GM19467 (cell line): ENCODE measurements around the gene KCTD16.
A peak's percentile ranks its signal among the peaks of the same experiment; 100 is the strongest.

Experiments
- ATAC-seq: cut with Tn5 transposase; IDR thresholded peaks from one replicate; pipeline ENCODE4 v1.9.1; 2021; ENCODE audit warnings: mild to moderate bottlenecking, moderate library complexity; ENCODE audit not compliant: unreplicated experiment

Gene KCTD16

DNA sequence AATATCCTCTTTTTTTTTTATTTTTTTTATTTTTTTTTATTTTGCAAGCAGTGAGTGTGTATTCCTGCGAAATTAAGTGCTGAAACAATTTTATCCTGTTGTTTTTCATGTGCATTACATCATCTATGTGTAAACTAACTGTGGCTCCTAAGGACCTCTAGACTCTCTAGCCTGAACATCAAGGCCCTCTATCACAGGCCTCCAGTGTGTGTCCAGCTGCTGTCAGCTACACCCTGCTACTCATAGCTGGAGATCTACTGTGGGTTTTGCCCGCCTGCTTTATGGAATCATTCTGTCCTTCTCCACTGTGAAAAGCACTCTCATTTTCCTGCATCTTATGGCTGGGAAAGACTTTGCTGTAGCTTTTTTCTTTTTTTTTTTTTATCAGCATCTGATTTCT lies 157.8 kb downstream of the KCTD16 start:
- no peak for ATAC-seq

DNA sequence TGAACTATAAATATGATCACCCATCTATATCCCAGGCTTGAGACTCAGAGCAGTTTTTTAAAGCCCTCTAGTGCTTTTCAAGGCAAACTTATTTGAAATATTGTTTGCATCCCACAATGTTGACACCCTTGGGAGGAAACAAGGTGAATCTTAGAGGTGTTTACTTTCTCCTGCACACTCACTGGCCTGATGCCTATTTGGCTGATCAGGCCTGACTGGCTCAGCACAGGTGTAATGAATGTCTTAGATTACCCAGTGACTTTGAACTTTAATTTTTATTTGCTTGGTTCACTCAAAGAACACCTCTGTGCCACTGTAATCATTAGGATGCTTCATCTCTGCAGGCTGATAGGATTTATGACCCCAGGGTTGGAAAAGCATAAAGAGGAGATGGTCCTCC lies 158.3 kb downstream of the KCTD16 start:
- no peak for ATAC-seq

DNA sequence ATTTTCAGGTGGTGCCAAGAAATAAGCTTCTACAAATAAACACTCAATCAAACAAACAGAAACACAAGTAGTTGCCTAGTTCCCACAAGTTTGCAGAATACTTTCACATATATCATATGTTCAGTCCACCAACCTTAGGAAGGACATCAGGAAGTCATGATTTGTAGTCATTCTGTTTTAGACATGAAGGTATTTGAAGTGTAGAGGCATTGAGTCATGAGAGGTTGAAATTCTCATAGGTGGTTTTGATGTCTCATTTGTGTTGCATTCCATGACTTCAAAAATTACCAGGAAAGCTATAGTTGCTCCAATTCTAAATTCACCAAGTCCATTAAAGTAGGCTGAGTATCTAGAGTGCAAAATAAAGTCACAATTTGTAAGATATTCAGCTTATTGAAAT lies 159.0 kb downstream of the KCTD16 start:
- no peak for ATAC-seq

DNA sequence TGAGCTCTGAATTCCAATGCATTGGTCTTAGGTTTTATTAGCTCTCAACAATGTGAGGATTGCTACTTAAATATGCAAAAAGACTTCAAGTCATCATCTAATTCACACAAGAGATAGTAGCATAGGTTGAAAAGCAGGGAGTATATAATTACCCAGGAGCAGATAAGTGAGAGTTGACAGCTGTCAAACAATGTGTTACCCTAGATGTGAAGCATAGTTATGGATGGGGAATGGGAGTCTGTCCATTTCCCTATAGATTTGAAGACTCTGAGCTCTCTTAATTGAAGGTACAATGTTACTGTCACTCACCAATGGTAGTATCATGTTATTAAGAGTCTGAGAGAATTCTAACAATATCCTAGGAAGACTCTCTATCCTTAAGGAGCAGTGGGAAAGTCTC lies 160.7 kb downstream of the KCTD16 start:
- no peak for ATAC-seq

DNA sequence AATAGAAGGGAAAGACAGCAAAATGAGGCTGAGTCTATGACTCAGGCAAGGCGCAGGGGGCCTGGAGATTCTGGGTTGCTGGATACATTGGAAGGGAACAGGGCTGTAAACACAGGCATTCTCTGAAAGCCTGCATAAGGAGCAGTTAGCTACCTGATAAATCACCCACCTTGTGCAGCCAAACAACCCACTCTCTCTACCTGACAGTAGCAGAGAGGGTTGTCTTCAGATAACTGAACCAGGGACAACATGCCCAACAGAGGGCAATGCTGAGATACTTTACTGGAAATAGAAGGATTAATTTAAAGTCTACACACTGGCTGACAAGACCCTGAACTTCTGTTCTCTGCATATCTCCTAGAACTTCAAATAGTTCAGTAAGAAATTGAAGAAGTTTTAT lies 161.6 kb downstream of the KCTD16 start:
- no peak for ATAC-seq

- ATAC-seq, result no peak
Observed at GRCh38 chr5:144333336-144333920, 162.8 kb downstream of the KCTD16 start.

DNA sequence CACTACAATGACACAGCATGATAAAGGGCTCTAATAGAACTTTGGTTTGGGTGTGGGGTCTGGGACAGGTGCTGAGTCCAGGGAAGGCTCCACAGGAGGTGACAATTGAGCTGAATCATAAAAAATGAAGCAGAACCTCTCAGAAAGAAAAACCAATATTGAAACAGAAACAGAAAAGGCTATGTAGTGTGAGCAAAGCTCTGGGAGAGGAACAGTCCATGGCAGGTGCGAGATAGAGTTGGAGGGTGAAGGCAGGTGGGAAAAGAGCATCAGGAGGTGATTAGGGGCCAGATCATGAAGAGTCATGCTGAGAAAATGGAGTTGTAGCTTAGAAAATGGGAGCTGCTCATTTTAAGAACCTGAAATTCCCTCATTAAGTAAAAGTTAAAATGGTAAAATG lies 164.9 kb downstream of the KCTD16 start:
- peak; percentile 61 for ATAC-seq

GRCh38 chr5:144336191-144336961 lies 165.7 kb downstream of the KCTD16 start:
- ATAC-seq, result no peak

- ATAC-seq, result no peak
Observed at GRCh38 chr5:144352330-144352729, 181.7 kb downstream of the KCTD16 start.

- ATAC-seq, result no peak
Observed at GRCh38 chr5:144352732-144353317, 182.2 kb downstream of the KCTD16 start.

- ATAC-seq, result no peak
Observed at GRCh38 chr5:144356489-144356888, 185.8 kb downstream of the KCTD16 start.

DNA sequence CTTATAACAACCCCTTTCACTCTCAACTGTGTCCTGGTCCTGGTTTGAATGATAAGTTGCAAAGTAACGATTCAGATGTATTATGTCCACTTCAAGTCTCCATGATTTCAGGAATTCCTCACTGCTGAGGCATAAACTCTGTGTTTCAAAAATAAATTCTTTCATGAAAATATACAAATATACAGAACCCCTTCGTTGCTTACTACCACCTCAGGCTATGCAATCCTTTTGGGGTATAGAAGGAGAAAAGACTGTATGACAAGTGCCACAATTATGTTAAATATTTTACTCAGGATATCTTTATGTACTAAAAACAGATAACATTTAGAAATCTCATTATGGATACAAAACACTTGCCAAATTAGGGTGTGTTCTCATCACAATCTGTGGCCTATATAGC lies 190.7 kb downstream of the KCTD16 start:
- ATAC-seq, result no peak

GRCh38 chr5:144365885-144366284 lies 195.2 kb downstream of the KCTD16 start:
- ATAC-seq, result no peak

DNA sequence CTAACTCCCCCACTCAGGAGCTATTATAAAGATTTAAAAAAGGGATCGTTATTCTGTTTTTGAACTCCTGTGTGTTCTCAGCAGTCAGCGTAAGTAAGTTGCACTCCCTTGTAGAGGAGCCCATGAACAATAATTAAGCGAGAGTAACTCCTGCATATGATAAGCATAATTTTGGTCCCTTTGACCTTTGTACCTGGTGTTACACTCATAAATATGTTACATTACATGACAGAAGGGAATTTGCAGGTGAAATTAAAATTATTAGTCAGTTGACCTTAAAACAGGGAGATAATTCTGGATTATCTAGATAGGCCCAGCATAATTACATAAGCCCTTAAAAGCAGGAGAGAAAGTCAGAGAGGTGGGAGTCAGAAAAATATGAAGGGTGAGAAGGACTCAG lies 197.3 kb downstream of the KCTD16 start:
- ATAC-seq, result no peak

DNA sequence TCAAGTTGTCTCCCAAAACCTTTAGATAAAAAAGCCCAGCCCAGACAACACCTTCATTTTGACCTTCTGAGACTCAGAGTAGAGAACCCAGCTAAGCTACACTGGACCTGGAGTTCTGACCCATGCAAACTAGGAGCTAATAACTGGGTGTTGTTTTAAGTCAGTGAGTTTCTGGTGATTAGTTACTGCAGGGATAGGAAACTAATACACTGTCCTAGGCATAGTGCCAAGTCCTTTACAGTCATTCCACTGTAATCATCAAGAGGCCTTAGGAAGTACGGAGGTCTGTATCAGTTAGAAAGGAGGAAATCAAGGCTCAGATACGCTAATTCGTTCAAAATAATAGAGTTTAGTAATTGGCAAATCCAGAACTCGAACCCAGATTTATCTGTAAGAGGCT lies 197.9 kb downstream of the KCTD16 start:
- no peak for ATAC-seq

DNA sequence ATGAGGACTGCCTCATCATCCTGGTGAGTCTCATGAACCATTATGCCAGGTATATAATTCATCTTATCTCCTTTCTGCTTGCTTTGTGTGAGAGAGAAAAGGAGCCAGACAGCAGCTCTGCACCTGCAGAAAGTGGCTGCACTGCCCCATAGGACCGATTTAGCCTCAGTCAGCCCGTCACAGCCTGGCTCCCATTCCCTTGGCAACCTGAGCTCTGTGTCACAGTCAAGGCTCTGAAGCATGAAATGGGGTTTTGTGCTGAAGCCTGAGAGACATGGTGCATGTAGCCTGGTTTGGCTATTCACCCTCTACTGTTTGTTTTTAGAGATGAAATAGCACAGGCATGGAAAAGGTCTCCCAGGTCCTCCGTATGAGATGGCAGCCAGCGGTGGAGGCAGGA lies 198.3 kb downstream of the KCTD16 start:
- ATAC-seq, result no peak

GRCh38 chr5:144370273-144370672 lies 199.6 kb downstream of the KCTD16 start:
- no peak for ATAC-seq

DNA sequence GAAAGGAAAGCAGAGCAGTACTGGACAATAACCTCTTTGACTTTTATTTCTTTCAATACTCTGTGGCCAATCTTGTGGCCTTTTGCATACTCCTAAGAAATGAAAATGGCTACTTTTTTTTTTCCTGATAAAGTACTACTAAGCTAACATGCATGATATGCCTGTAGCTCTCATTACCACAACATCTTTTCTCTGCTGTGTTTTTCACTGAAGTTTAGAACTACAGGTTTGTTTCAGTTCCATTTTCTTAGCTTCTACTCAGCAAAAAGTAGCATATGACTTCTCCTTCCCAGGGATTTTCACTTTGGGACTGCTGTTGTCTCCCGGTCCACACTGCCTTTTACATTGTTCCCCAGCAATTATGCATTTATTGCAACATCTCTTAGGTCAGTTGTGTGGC lies 204.0 kb downstream of the KCTD16 start:
- ATAC-seq, result no peak

DNA sequence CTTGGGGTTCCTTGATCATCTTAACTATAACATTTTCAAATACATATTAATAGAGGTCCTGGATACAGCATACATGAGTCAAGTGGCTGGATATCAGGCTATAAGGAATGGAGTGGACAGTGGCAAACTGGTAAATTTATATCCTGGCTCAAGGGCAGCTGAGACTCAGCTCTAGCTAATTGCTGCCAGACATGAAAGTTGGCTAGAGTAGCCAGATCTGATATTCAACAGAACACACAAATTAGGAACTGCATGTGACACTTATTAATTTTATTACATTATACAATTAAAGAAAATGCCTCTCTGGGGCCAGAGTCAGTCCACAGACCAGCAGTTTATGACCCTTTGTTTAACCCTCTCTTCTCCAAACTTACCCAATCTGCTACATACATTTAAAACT lies 206.5 kb downstream of the KCTD16 start:
- no peak for ATAC-seq

DNA sequence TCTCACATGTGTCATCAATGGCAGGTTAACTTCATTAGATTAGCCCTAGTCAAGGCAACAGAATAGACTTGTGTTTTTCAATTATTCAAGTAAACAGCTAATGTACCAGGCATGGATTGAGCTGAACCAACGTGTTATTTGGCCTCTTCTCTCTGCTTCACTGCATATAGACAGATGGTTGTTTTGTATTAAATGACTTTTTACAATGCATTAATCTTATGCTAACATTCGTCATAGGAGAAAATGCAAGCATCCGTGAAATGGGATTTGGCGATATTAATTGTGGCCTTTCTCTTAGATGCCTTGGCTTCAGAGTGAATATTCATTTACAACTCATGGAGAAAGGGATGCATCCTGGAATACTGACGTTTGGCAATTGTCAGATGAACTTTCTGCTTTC lies 208.0 kb downstream of the KCTD16 start:
- ATAC-seq, result no peak

DNA sequence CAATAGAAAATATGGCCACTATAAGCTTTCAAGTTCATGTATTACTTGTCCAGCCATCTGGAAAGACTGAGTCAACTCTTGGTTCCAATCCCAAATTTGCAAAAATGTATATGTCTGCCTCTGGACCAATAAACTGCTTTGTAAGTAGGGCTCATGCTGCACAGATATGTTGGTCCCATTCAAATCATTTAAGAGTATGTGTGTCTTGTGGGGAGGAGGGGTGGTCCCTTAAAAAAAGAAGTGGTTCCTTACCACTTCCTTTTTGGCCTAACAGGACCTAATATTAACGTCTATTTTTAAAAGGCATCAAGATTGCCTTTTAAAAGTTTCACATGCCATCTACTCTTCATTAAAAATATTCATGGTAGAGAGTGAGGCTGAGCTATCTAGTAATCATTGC lies 214.9 kb downstream of the KCTD16 start:
- ATAC-seq, result no peak

DNA sequence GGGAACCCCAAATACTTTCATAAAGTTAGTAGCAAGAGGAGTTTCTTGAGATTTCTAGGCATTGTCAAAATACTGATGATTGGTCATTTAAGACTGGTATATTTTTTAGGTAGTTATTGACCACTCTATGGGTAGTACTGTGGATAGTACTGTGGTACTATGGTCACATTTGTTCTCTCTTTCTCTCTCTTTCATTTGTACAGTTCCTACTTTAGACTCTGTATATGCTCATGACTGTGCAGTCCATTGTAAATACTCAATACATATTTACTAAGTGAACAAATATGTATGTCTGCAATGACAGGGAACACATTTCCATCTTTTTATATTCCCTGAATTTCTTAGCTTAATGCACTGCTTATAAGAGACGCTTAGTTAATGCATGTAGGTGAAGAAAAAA lies 215.6 kb downstream of the KCTD16 start:
- no peak for ATAC-seq
